ENCODE measurements around the gene LSM11. TPM values are rescaled to one million over a fixed set of nuclear protein-coding genes. Genes with fewer than 3 reads are reported as not detected.

The LSM11 gene
- total RNA-seq, 1 donor from 2014 or later, result 6.3 TPM

DNA sequence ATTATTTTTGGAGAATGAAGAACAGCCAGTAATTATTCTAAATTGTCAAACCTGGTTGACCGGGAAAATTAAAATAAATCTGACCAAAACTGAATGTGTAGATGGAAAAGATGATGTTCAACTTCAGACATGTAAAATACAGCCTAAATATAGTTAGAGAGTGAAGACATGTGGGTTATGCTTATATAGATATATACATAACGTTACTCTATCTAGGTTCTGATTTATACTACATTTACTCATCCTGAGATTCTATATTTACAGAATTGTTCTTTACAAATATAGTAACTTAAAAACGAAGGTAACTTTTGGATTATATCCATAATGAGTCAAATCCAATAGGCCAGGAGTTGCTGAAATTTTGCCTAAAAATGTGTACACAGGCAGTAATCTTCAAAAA, 33.1 kb upstream of the LSM11 start:
- H3K27me3 Mint-ChIP-seq, result no peaks in the 10 kb centered on the region
- H3K9me3 Mint-ChIP-seq (ENCODE audit: low read depth), result no peaks in the 10 kb centered on the region
- no peak overlapping the region for H3K4me3 Mint-ChIP-seq (ENCODE audit: low read depth)
- no peak for DNase-seq (ENCODE audit: low spot score, unreplicated experiment)
- no peak overlapping the region for H3K27ac Mint-ChIP-seq
- TF ChIP-seq, protein P1, sequence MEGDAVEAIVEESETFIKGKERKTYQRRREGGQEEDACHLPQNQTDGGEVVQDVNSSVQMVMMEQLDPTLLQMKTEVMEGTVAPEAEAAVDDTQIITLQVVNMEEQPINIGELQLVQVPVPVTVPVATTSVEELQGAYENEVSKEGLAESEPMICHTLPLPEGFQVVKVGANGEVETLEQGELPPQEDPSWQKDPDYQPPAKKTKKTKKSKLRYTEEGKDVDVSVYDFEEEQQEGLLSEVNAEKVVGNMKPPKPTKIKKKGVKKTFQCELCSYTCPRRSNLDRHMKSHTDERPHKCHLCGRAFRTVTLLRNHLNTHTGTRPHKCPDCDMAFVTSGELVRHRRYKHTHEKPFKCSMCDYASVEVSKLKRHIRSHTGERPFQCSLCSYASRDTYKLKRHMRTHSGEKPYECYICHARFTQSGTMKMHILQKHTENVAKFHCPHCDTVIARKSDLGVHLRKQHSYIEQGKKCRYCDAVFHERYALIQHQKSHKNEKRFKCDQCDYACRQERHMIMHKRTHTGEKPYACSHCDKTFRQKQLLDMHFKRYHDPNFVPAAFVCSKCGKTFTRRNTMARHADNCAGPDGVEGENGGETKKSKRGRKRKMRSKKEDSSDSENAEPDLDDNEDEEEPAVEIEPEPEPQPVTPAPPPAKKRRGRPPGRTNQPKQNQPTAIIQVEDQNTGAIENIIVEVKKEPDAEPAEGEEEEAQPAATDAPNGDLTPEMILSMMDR (IDR thresholded peaks at IDR 0.05; ENCODE audit: unreplicated experiment), result no peak
- no peaks in the 10 kb centered on the region for H3K36me3 Mint-ChIP-seq (ENCODE audit: insufficient read depth)
- no peaks in the 10 kb centered on the region for H3K4me1 Mint-ChIP-seq (ENCODE audit: low read depth)

DNA sequence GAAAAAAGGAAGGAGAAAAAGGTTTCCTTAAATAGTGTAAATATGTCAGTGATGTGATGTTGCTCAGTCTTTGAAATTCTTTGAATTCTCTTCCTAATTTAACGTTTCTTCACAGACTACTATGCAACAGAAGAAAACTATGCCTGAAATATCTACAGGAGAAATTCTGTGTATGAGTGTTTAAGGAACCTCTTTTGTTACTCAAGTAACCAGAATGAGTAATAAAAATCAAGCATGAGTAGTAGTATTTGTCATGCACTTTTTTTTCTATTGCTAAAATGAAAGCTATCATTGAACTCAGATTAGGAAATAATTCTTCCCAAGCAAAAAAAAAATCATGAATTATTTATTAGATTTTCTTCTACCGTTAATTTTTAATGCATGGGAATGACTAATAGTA, 32.6 kb upstream of the LSM11 start:
- no peaks in the 10 kb centered on the region for H3K27me3 Mint-ChIP-seq
- no peak overlapping the region for H3K27ac Mint-ChIP-seq
- H3K9me3 Mint-ChIP-seq (ENCODE audit: low read depth), result no peaks in the 10 kb centered on the region
- H3K4me3 Mint-ChIP-seq (ENCODE audit: low read depth), result no peak overlapping the region
- no peaks in the 10 kb centered on the region for H3K36me3 Mint-ChIP-seq (ENCODE audit: insufficient read depth)
- no peak for DNase-seq (ENCODE audit: low spot score, unreplicated experiment)
- TF ChIP-seq, protein P1 (IDR thresholded peaks at IDR 0.05; ENCODE audit: unreplicated experiment), result no peak
- H3K4me1 Mint-ChIP-seq (ENCODE audit: low read depth), result no peaks in the 10 kb centered on the region

DNA sequence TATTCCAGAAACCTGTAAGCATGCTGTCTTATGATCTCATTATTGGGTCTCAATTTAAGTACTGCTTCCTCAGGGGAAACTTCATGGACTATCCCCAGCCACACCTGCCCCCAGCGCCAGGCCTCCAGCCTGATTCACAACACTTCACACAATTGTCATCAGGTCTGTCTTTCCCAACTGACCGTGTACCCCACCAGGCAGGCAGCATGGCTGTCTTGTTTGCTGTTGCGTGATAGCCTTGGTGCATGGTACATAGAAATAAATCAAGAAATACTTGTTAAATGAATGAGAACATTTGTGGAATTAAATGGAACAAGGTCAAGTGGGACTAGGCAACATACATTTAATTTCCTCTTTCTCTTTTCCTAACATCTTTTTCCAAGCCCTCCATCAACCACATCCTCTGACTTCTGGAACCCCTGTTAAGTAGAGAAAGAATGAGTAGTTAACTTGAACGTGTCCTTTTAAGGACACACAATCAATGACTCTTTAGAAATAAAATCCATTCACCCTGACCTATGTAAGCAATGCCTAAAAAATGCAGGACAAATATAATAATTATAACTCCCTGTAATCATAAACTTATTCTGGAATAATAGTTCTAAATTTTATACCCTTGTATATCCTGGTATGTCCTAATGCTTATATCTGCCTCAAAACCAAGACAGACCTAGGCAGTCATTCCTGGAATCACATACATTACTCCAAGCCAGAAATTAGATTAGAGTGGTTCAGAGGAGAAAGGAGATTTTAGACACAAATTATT, 29.5 kb upstream of the LSM11 start:
- H3K36me3 Mint-ChIP-seq (ENCODE audit: insufficient read depth), result no peaks in the 10 kb centered on the region

DNA sequence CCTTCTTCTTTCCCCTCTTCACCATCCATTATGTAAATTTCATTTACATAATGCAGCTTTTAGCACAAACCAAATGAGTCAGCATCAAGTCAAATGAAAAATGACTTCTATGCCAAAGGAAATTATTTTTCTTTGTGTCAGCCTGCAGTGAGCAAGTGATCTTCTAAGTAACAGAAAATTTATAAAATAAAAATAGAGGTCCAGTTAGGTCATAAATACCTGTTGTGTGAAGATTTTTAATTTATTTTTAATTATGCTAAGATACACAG, 29.0 kb upstream of the LSM11 start:
- no peak overlapping the region for H3K27ac Mint-ChIP-seq
- H3K27me3 Mint-ChIP-seq, result no peaks in the 10 kb centered on the region
- H3K9me3 Mint-ChIP-seq (ENCODE audit: low read depth), result no peaks in the 10 kb centered on the region
- DNase-seq (ENCODE audit: low spot score, unreplicated experiment), result no peak
- TF ChIP-seq, protein P1 (IDR thresholded peaks at IDR 0.05; ENCODE audit: unreplicated experiment), result no peak
- H3K4me1 Mint-ChIP-seq (ENCODE audit: low read depth), result no peaks in the 10 kb centered on the region
- H3K4me3 Mint-ChIP-seq (ENCODE audit: low read depth), result no peak overlapping the region
- H3K36me3 Mint-ChIP-seq (ENCODE audit: insufficient read depth), result no peaks in the 10 kb centered on the region

More for the DNA sequence above, 29.5 kb upstream of the LSM11 start:
- Mint-ChIP-seq H3K4me1 (ENCODE audit: low read depth) (no peaks in the 10 kb centered on the region), H3K9me3 (ENCODE audit: low read depth) (no peaks in the 10 kb centered on the region), H3K27ac (no peak overlapping the region), H3K27me3 (no peaks in the 10 kb centered on the region), H3K4me3 (ENCODE audit: low read depth) (no peak overlapping the region)
- DNase-seq (ENCODE audit: low spot score, unreplicated experiment), result no peak
- TF ChIP-seq, protein P1 (IDR thresholded peaks at IDR 0.05; ENCODE audit: unreplicated experiment), result no peak

DNA sequence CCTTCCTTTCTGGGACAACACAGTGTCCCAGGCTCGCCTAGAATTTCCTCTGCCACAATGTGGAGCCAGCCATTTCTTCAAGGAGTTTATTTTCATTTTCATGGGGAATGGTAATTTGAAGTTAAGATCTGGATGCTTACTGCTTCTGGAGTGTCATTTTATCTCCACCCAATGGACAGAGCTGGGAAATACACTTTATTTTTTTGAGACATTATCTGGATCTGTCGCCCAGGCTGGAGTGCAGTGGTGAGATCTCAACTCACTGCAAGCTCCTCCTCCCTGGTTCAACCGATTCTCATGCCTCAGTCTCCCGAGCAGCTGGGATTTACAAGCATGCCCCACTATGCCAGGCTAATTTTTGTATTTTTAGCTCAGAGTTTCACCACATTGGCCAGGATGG, 25.0 kb upstream of the LSM11 start:
- TF ChIP-seq, protein P1 (IDR thresholded peaks at IDR 0.05; ENCODE audit: unreplicated experiment), result peak; percentile 56
- no peak for DNase-seq (ENCODE audit: low spot score, unreplicated experiment)
- Mint-ChIP-seq H3K4me3 (ENCODE audit: low read depth) (no peak overlapping the region), H3K36me3 (ENCODE audit: insufficient read depth) (no peaks in the 10 kb centered on the region), H3K27me3 (no peaks in the 10 kb centered on the region), H3K27ac (peak overlapping the region; percentile 16), H3K4me1 (ENCODE audit: low read depth) (no peaks in the 10 kb centered on the region), H3K9me3 (ENCODE audit: low read depth) (peaks cover 2% of the 10 kb centered on the region)
